ENCODE data around the gene RMDN2.

The RMDN2 gene

GRCh38 chr2:38057651-38058410 lies 132.7 kb downstream of the RMDN2 start:
- DNase-seq: no peak

- DNase-seq: no peak
These were observed 135.3 kb downstream of the RMDN2 start for GRCh38 chr2:38060236-38061018.

GRCh38 chr2:38064801-38065501 lies 139.9 kb downstream of the RMDN2 start:
- no peak for DNase-seq

GRCh38 chr2:38065502-38066135 lies 140.5 kb downstream of the RMDN2 start:
- DNase-seq: no peak

GRCh38 chr2:38066421-38067115 lies 141.5 kb downstream of the RMDN2 start:
- DNase-seq: no peak
